Activated CD4-positive, alpha-beta T cell treated with anti-CD3 and anti-CD28 coated beads, Interleukin-10, Interleukin-2, amounts not matched to agents 100 ng/mL and 50 ng/mL, durations not matched to agents 16 hours and 8 hours (primary cell): ENCODE data around the gene HIGD2A.

ENCODE experiments used
- DNase-seq: peaks from one replicate; pipeline ENCODE4 v3.0.0-alpha.2; 2020

Gene HIGD2A

GRCh38 chr5:176418251-176418650 is 29.7 kb downstream of the HIGD2A start:
- no peak for DNase-seq

GRCh38 chr5:176420086-176420485 is 31.5 kb downstream of the HIGD2A start:
- DNase-seq: no peak

- DNase-seq: no peak
Observed at GRCh38 chr5:176420972-176421544, 32.5 kb downstream of the HIGD2A start.

- no peak for DNase-seq
Observed at GRCh38 chr5:176424181-176424580, 35.6 kb downstream of the HIGD2A start.

GRCh38 chr5:176425138-176425537 is 36.6 kb downstream of the HIGD2A start:
- DNase-seq: no peak

- no peak for DNase-seq
Observed at GRCh38 chr5:176425791-176426190, 37.2 kb downstream of the HIGD2A start.

- DNase-seq: no peak
Observed at GRCh38 chr5:176426876-176427275, 38.3 kb downstream of the HIGD2A start.

GRCh38 chr5:176427971-176428370 is 39.4 kb downstream of the HIGD2A start:
- no peak for DNase-seq

- DNase-seq: no peak
Observed at GRCh38 chr5:176429972-176430371, 41.4 kb downstream of the HIGD2A start.

GRCh38 chr5:176432707-176433106 is 44.2 kb downstream of the HIGD2A start:
- no peak for DNase-seq

GRCh38 chr5:176436656-176437055 is 48.1 kb downstream of the HIGD2A start:
- DNase-seq: peak; percentile 59

GRCh38 chr5:176438959-176439757 is 50.6 kb downstream of the HIGD2A start:
- DNase-seq: no peak
